GM18858 (cell line): ENCODE results near the gene GARS1.
A peak's percentile ranks its signal among the peaks of the same experiment; 100 is the strongest.
"Not testable (repeated sequence)": the region's sequence is repeated elsewhere in the genome, so short reads cannot be mapped to it uniquely, and the experiment has no call there.

Source experiments
- ATAC-seq: cut with Tn5 transposase; IDR thresholded peaks from one replicate; pipeline ENCODE4 v1.9.1; 2021; ENCODE audit not compliant: unreplicated experiment

The GARS1 gene

GRCh38 chr7:30572212-30572841, 22.4 kb upstream of the GARS1 start:
- ATAC-seq = no peak

GRCh38 chr7:30575910-30576309, 18.8 kb upstream of the GARS1 start:
- no peak for ATAC-seq

- ATAC-seq = no peak
Observed at GRCh38 chr7:30583181-30583580, 11.5 kb upstream of the GARS1 start.

GRCh38 chr7:30584415-30584814, 10.3 kb upstream of the GARS1 start:
- ATAC-seq = no peak

GRCh38 chr7:30584965-30585364, 9.7 kb upstream of the GARS1 start:
- ATAC-seq = no peak

GRCh38 chr7:30585675-30586074, 9.0 kb upstream of the GARS1 start:
- ATAC-seq = no peak

- not testable (repeated sequence) for ATAC-seq
Observed at GRCh38 chr7:30587547-30587946, 7.1 kb upstream of the GARS1 start.

- no peak for ATAC-seq
Observed at GRCh38 chr7:30589111-30589510, 5.6 kb upstream of the GARS1 start.

- peak; percentile 17 for ATAC-seq
Observed at GRCh38 chr7:30594048-30594539, 584 bp upstream of the GARS1 start.

GRCh38 chr7:30595436-30596013, 847 bp downstream of the GARS1 start:
- no peak for ATAC-seq

- ATAC-seq = no peak
Observed at GRCh38 chr7:30596014-30596641, 1.4 kb downstream of the GARS1 start.

- ATAC-seq = no peak
Observed at GRCh38 chr7:30596721-30597120, 2.0 kb downstream of the GARS1 start.

- ATAC-seq = no peak
Observed at GRCh38 chr7:30598121-30598876, 3.6 kb downstream of the GARS1 start.

GRCh38 chr7:30604901-30605300, 10.2 kb downstream of the GARS1 start:
- no peak for ATAC-seq

GRCh38 chr7:30605832-30606231, 11.2 kb downstream of the GARS1 start:
- ATAC-seq = no peak

- ATAC-seq = no peak
Observed at GRCh38 chr7:30612658-30613265, 18.1 kb downstream of the GARS1 start.

GRCh38 chr7:30613366-30614325, 19.0 kb downstream of the GARS1 start:
- ATAC-seq = no peak

GRCh38 chr7:30616318-30616717, 21.6 kb downstream of the GARS1 start:
- ATAC-seq = no peak

GRCh38 chr7:30617359-30617758, 22.7 kb downstream of the GARS1 start:
- ATAC-seq = no peak

- ATAC-seq = no peak
Observed at GRCh38 chr7:30618080-30618676, 23.5 kb downstream of the GARS1 start.
